Measurements from ENCODE around the gene HMGA1.
"Not testable (repeated sequence)": the region's sequence is repeated elsewhere in the genome, so short reads cannot be mapped to it uniquely, and the experiment has no call there.

The HMGA1 gene

DNA sequence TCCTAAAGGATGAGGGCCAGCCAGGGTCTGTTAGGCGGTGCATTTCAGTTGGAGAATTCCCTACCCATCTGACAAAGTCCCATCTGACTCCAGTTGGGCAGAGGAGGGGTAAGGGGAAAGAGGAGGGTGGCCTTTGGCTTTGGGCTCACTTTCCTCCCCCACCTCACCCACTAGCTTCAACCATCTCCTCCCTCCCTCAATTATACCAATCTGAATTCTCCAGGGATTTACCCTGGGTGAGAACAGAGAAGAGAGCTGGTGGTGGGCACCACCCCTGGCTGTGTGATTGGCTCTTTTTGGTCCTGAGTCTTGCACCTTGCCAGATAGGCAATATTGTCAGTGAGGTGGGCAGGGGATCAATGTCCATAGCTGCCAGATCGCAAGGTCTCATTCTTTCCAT is 3.2 kb downstream of the HMGA1 start:
- no peak for DNase-seq (ENCODE audit: low read depth in 2 of 3, low spot score in 1 of 3)

DNA sequence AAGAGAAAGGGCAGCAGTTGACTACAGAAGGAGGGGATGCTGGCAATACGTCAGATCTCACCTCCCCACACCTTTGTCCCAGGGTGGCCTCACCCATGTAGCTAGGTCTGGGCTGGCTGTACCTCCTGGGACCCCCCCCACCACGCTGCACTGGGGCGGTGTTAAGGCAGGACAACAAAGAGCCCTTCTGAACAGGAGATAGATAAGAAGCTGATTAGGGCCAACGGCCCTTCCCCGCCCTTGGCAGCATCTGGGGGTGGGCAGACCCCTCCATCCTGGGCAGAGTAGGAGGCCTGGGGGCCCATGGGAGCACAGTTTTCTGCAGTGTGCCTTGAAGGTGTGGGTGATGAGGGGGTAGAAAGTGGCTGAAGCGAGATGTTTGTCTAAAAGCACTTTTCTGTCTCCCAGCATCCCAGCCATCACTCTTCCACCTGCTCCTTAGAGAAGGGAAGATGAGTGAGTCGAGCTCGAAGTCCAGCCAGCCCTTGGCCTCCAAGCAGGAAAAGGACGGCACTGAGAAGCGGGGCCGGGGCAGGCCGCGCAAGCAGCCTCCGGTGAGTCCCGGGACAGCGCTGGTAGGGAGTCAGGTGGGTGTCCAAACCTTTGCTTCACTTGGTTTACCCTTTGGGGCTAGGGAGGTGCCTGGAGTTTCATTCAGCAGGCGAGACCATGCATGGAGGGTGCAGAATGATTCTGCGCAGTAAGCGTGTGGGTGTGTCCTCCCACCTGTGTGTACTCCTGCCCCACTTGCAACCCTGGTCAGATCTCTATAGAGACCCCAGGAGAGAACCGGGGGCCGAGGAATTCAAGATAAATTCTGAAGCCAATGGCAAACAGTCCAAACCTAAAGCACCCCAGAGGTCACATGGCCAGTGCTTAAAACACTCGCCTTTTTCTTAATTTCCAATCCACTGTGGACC is 3.9 kb downstream of the HMGA1 start:
- no peak for DNase-seq (ENCODE audit: low read depth in 2 of 3, low spot score in 1 of 3)

DNA sequence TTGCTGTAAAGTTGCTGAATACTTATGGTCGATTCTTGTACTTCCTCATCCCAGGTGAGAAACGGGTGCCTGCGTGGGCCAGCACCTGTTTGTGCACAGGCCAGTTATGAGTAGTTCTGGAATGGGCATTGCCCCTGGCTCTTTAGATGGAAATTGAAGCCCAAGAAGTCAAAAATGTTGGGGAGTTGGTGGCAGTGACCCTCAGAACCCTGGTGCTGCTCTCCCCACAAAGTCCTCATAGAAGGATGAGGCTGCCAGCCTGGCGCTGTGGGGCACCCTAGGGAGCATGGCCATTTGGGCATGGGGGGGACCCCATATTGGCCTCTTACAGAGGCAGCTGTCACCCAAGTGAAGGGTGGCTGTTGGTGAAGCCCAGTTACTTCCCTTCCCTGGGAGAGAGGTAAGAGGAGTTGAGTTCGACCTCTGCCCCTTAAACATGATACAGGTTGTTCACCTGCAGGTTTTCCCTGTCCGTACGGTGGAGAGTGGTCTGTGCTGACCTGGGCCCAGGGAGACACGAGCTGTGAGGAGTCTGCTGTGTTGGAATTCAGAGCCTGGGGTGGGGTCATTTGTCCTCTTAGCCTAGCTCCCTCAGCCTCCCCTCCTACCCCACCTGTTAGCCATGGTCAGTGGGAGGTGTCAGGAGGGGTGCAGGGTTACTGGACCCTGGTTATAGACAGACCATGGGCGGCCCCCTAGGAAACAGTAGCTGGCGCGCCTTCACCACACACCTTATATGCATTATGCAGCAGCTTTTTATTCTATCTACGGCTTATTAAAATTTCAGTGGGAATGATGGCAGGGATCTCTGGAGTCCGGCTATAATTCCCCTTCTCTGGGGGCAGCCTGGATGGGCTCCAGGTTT is 4.9 kb downstream of the HMGA1 start:
- DNase-seq (ENCODE audit: low read depth in 2 of 3, low spot score in 1 of 3) = no peak

DNA sequence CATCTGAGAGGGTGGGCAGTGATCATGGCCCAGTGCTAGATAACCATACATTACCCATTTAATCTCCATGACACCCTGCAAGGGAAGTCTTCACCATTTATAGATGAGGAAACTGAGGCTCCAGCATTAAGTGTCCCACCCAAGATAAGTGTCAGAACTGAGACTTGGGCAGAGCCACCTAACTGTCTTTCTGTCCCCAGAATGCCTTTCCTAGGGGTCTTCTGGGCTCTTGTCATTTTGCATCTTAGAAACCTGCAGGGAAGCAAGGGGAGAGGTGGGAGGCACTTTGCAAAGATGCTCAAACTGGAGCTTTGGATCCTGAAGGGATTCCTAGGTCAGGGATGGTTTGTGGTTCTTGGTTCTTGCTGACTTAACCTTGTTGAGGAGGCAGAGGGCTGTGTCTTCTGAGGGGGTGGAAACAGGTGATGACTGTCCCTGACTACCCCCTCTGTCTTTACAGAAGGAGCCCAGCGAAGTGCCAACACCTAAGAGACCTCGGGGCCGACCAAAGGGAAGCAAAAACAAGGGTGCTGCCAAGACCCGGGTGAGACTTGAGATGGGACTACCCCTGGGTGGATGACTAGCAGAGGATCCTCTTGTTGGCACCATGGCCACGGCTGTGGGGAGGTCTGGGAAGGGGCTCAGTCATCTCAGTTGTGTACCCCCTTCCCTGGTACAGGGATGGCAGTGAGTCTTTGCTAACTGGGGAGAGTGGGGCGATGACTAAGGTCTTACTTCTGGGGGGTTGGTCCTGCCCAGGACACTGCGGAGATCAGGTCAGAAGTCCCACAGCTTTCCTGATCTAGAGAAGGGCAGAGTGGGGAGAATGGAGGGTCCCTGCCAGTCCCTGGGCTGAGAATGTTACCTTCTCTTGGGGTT is 5.8 kb downstream of the HMGA1 start:
- DNase-seq (ENCODE audit: low read depth in 2 of 3, low spot score in 1 of 3) = no peak

DNA sequence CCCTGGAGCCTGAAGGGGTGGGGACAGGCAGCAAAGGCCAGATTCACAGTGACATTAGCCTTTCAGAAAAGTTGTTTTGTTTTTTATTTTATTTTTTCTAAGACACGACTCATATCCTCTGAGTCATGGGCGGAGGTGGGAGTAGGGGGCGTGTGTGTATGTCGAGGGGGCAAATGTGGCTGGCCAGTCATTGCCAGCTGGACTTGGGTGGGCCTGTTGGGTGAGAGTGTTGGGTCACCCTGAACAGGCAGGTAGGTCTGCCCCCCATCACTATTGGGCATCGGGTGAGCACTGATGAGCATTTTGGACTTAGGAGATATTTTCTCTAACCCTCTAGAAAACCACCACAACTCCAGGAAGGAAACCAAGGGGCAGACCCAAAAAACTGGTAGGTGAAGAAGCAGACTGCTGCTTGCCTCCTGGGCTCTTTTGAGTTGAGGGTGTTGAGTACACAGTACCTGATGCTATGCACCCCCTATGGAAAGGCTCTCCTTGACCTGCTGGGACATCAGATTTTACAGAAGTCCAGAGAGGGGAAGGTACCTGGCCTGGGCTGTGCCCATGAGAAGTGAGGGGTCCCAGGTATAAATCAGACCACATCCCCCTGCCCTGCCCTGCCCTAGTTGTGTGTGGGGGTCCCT is 6.6 kb downstream of the HMGA1 start:
- DNase-seq (ENCODE audit: low read depth in 2 of 3, low spot score in 1 of 3) = no peak

- peak in 1 of 3 donors; percentile 53 for DNase-seq (ENCODE audit: low read depth in 2 of 3, low spot score in 1 of 3)
Measured at GRCh38 chr6:34243901-34244884, 7.5 kb downstream of the HMGA1 start.

GRCh38 chr6:34245032-34245760 is 8.5 kb downstream of the HMGA1 start:
- DNase-seq (ENCODE audit: low read depth in 2 of 3, low spot score in 1 of 3) = not testable (repeated sequence)

- DNase-seq (ENCODE audit: low read depth in 2 of 3, low spot score in 1 of 3) = not testable (repeated sequence)
Measured at GRCh38 chr6:34245761-34246140, 9.1 kb downstream of the HMGA1 start.

DNA sequence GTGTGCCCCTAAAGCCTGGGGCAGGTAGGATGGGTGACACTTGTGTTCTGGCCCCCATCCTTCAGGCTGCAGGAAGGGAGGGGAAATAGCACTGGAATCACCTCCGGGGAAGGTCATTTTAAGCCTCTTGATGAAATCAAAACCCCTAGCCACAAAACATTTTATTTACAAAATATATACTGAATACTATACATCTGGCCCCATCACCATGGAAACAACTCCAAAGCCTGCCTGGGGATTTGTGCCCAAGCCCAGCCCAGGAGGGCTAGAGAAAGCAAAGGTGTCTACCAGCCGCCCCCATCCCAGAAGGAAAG is 9.5 kb downstream of the HMGA1 start:
- no peak for DNase-seq (ENCODE audit: low read depth in 2 of 3, low spot score in 1 of 3)

- peak in 1 of 3 donors; percentile 48 for DNase-seq (ENCODE audit: low read depth in 2 of 3, low spot score in 1 of 3)
Measured at GRCh38 chr6:34246563-34247391, 10.1 kb downstream of the HMGA1 start.

- no peak for DNase-seq (ENCODE audit: low read depth in 2 of 3, low spot score in 1 of 3)
Measured at GRCh38 chr6:34247481-34248197, 11.0 kb downstream of the HMGA1 start.

DNA sequence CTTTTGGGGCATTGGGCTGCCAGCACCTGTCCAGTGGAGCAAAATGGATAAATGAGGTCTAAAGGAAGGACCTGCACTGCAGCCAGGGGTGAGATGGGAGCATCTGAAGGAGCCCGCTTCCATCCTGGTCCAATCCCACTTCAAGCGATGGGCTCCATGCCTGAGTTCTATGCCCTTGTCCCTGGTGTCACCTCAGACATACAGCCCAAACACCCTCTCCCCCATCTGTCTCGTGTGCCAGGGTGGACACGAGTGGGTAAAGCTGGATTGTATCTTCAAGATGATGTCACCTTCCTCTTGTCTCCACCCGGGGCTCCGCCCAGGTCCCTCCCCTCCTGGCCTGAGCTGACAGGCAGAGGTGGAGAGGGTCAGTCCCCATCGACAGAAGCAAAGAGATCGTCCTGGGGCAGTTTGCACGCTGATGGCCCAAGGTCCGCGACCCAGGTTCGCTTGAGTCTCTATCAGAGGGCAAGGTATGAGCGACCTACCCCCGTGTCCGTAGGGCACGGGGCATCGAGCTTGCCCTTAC is 11.6 kb downstream of the HMGA1 start:
- no peak for DNase-seq (ENCODE audit: low read depth in 2 of 3, low spot score in 1 of 3)

DNA sequence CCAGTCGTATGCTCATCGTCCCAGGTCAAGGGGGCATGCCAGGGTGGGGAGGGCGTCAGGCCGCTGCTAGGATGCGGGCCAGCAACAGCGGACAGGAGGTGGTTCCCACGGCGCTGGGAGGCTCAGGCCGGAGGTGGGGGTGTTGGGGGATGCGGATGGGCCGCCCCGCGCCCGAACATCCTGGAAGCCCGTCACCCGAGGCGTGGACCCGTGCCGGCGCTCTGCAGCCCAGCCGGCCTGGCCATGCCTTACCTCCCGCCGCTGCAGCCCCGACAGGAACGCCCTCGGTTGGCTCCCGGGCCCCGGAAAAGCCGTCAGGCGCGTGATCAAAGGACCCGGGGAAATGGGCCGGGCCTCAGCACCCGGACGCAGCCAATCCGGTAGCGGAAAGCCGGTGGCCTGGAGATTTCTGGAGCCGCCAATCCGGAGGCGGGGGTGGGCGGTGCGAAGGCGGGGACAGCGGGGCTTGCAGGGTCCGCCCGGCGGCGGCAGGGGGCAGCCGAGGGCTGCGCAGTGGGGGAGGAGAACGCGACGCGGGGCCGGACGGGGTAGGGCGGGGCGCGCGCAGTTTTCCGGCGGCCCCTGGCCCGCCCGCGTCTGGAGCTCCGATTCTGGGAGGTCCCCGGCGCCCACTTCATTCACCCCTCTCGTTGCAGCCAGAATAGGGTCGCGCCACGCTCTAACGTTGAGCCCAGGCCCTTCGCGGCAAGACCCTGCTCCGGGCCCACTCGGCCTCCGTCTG is 12.2 kb downstream of the HMGA1 start, which contains the start of gene SMIM29:
TSS of gene SMIM29 (minus strand) at position 280 of the 742 bp plus-strand sequence. CDS start 1,215 bp downstream, outside the sequence.
- DNase-seq (ENCODE audit: low read depth in 2 of 3, low spot score in 1 of 3) = peak; percentile 94 to 98 (median 96)

GRCh38 chr6:34249469-34250261 is 13.0 kb downstream of the HMGA1 start:
- DNase-seq (ENCODE audit: low read depth in 2 of 3, low spot score in 1 of 3) = no peak

GRCh38 chr6:34252395-34252794 is 15.7 kb downstream of the HMGA1 start:
- DNase-seq (ENCODE audit: low read depth in 2 of 3, low spot score in 1 of 3) = not testable (repeated sequence)
